Measurements from ENCODE around the gene CLEC2D. TPM values are rescaled to one million over a fixed set of nuclear protein-coding genes. Genes with fewer than 3 reads are reported as not detected.

Gene CLEC2D
- total and polyA plus RNA-seq, 9 donors: 2.4 to 16.1 (median 10.8) TPM

GRCh38 chr12:9721394-9722092 lies 52.0 kb downstream of the CLEC2D start:
- TF ChIP-seq CTCF (IDR thresholded peaks at IDR 0.05) (no peak), POLR2A (IDR thresholded peaks at IDR 0.05) (no peak), EP300 (IDR thresholded peaks at IDR 0.05) (no peak)
- Histone ChIP-seq H3K9me3 (no peaks in the 10 kb centered on the region), H3K36me3 (no peaks in the 10 kb centered on the region), H3K4me1 (ENCODE audit: insufficient read depth) (no peaks in the 10 kb centered on the region), H3K27me3 (no peaks in the 10 kb centered on the region), H3K4me3 (no peak overlapping the region), H3K27ac (no peak overlapping the region)
- 41 to 63% (median 53%) methylated on average over 5 of the region's 5 CpGs for WGBS, 3 donors
- intact Hi-C loops (cut with DNase I): no loop called here
- no peak for DNase-seq

DNA sequence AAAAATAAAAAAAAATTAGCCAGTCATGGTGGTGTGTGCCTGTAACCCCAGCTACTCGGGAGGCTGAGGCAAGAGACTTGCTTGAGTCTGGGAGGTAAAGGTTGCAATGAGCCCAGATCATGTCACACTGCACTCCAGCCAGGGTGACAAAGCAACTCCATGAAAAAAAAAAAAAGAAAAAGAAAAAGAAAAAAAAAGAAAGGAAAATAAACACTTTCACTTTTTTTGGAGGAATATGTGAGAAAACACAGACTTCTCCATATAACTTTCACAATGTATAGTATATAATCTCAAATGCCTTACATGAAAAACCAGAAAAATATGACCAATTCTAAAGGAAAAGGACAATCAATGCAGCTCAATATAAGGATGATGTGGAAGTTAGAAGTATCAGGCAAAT lies 54.5 kb downstream of the CLEC2D start:
- DNase-seq: no peak
- Histone ChIP-seq H3K4me3 (no peak overlapping the region), H3K9me3 (no peaks in the 10 kb centered on the region), H3K4me1 (ENCODE audit: insufficient read depth) (no peaks in the 10 kb centered on the region), H3K27ac (no peak overlapping the region), H3K27me3 (no peaks in the 10 kb centered on the region), H3K36me3 (no peaks in the 10 kb centered on the region)
- WGBS, 3 donors: 76 to 95% (median 88%) methylated on average over 1 of the region's 1 CpG
- TF ChIP-seq POLR2A (IDR thresholded peaks at IDR 0.05): no peak
- no peak for TF ChIP-seq EP300 (IDR thresholded peaks at IDR 0.05)
- no peak for TF ChIP-seq CTCF (IDR thresholded peaks at IDR 0.05)
- intact Hi-C loops (cut with DNase I): no loop called here

DNA sequence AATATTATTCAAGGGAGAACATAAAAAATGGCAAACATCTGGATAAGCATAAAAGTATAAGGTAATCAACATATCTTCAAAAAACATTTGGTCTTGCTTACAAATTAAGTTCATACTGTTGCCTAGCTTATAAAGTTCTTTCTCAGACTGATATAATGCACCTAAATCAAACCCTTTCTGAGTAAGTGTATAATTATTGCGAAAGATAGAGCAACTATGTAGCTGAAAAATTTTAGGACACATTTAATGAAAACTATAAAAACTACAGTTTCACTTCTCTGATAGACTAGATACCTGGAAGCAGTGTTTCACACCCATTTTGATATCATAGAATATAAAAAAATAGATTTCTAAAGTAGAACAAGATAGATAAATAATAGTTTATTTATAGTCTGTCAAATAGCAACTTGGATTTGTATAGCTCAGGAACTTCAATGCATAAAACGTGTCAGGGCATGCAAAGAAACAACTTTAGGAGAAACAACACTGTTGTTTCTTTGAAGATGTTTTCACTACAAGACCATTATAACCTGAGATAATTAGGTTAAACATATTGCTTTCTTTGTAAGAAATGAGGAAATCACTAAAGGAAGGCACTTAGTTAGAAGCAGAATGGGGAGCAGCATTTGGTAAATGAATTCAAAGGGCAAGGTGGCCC lies 55.8 kb downstream of the CLEC2D start:
- H3K4me3 ChIP-seq: no peak overlapping the region
- WGBS, 3 donors: 59 to 86% (median 78%) methylated on average over 2 of the region's 2 CpGs
- no peak overlapping the region for H3K27ac ChIP-seq
- intact Hi-C loops (cut with DNase I): no loop called here
- no peak for DNase-seq
- H3K27me3 ChIP-seq: no peaks in the 10 kb centered on the region
- TF ChIP-seq POLR2A (IDR thresholded peaks at IDR 0.05): no peak
- no peaks in the 10 kb centered on the region for H3K4me1 ChIP-seq (ENCODE audit: insufficient read depth)
- no peaks in the 10 kb centered on the region for H3K36me3 ChIP-seq
- no peaks in the 10 kb centered on the region for H3K9me3 ChIP-seq

- intact Hi-C loops (cut with DNase I): no loop called here
- no peak overlapping the region for H3K27ac ChIP-seq
- H3K4me1 ChIP-seq (ENCODE audit: insufficient read depth): no peaks in the 10 kb centered on the region
- no peak for DNase-seq
- H3K4me3 ChIP-seq: no peak overlapping the region
- no peaks in the 10 kb centered on the region for H3K27me3 ChIP-seq
- H3K9me3 ChIP-seq: no peaks in the 10 kb centered on the region
- H3K36me3 ChIP-seq: no peaks in the 10 kb centered on the region
- WGBS, 3 donors: 22 to 53% (median 41%) methylated on average over 1 of the region's 1 CpG
- no peak for TF ChIP-seq CTCF (IDR thresholded peaks at IDR 0.05)
- TF ChIP-seq EP300 (IDR thresholded peaks at IDR 0.05): no peak
- TF ChIP-seq POLR2A (IDR thresholded peaks at IDR 0.05): no peak
Measured at GRCh38 chr12:9727813-9728212, 58.3 kb downstream of the CLEC2D start.

- Histone ChIP-seq H3K27ac (no peak overlapping the region), H3K36me3 (no peaks in the 10 kb centered on the region), H3K9me3 (no peaks in the 10 kb centered on the region), H3K4me1 (ENCODE audit: insufficient read depth) (no peaks in the 10 kb centered on the region), H3K27me3 (no peaks in the 10 kb centered on the region), H3K4me3 (no peak overlapping the region)
- DNase-seq: no peak
- intact Hi-C loops (cut with DNase I): no loop called here
- TF ChIP-seq CTCF (IDR thresholded peaks at IDR 0.05) (no peak), EP300 (IDR thresholded peaks at IDR 0.05) (no peak), POLR2A (IDR thresholded peaks at IDR 0.05) (no peak)
Measured at GRCh38 chr12:9729082-9729481, 59.6 kb downstream of the CLEC2D start.

Measured in ovary (tissue), 9 donors.